ENCODE measurements around the gene PLPPR5.
A peak's percentile ranks its signal among the peaks of the same experiment; 100 is the strongest.

The PLPPR5 gene

DNA sequence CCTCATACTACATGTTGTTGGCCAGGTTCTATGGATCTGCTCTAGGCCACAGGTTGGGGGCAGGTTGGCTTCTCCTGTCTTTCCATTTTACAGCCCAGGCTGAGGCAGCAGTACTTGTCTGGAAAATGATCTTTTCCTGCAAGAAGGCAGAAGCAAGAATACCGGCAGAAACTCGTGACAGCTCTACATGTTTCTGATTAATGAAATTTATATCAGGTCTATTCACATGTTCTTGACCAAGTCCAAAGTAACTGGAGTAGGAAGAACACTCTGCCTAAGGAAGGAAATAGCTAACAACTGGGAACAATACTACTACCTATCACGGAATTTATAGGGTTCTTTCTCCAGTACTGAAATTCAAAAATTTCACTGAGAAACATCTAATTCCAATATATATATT lies 98.3 kb downstream of the PLPPR5 start:
- Mint-ChIP-seq H3K27me3 (ENCODE audit: low read depth) (peaks cover 3% of the 10 kb centered on the region), H3K9me3 (no peaks in the 10 kb centered on the region), H3K36me3 (ENCODE audit: low read depth) (no peaks in the 10 kb centered on the region), H3K4me3 (no peak overlapping the region), H3K27ac (no peak overlapping the region), H3K4me1 (peaks cover 9% of the 10 kb centered on the region)
- TF ChIP-seq, protein P1, sequence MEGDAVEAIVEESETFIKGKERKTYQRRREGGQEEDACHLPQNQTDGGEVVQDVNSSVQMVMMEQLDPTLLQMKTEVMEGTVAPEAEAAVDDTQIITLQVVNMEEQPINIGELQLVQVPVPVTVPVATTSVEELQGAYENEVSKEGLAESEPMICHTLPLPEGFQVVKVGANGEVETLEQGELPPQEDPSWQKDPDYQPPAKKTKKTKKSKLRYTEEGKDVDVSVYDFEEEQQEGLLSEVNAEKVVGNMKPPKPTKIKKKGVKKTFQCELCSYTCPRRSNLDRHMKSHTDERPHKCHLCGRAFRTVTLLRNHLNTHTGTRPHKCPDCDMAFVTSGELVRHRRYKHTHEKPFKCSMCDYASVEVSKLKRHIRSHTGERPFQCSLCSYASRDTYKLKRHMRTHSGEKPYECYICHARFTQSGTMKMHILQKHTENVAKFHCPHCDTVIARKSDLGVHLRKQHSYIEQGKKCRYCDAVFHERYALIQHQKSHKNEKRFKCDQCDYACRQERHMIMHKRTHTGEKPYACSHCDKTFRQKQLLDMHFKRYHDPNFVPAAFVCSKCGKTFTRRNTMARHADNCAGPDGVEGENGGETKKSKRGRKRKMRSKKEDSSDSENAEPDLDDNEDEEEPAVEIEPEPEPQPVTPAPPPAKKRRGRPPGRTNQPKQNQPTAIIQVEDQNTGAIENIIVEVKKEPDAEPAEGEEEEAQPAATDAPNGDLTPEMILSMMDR (IDR thresholded peaks at IDR 0.05; ENCODE audit: unreplicated experiment in 3 of 3): no peak

DNA sequence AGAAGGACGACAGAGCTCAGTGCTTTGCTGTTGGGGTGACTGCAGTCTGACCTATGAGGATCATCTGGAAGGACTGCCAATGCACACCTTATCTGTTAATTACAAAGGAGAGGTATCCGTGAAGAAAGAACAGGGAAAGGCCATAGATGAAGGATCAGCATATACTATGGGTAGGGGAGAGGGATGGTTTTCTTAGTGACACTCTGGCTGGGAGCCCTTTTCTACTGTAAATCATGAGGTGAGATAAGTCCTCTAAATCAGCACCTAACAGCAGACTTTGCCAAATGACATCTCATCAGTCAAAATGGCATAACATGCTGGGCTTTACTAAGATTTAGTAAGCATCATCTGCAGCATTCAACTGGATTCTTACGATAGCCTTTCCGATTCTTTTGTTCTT lies 100.0 kb downstream of the PLPPR5 start:
- no peak overlapping the region for H3K27ac Mint-ChIP-seq

DNA sequence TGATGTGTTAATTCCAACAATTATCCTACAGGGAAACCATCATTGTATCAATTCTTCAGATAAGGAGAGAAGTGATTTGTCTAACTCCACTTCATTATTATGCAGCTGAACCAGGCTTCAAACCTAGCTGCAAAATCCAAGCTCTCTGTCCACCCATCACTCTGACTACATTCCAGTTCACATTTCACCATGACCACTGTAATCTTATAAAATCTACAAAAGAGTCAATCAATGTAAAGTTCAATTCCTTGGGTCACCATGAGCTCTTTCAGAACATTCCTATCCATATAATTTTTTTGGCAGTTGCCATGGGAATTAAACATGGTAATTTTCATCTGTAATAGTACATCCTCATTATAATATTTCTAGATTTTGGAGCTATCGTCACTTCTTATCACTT lies 100.9 kb downstream of the PLPPR5 start:
- Mint-ChIP-seq H3K4me3 (no peak overlapping the region), H3K36me3 (ENCODE audit: low read depth) (no peaks in the 10 kb centered on the region), H3K27me3 (ENCODE audit: low read depth) (no peaks in the 10 kb centered on the region), H3K27ac (peak overlapping the region; percentile 36 to 71 (median 38)), H3K4me1 (peaks cover 9% of the 10 kb centered on the region), H3K9me3 (no peaks in the 10 kb centered on the region)
- TF ChIP-seq, protein P1 (IDR thresholded peaks at IDR 0.05; ENCODE audit: unreplicated experiment in 3 of 3): no peak

More for the DNA sequence above, 100.0 kb downstream of the PLPPR5 start:
- H3K27me3 Mint-ChIP-seq (ENCODE audit: low read depth): no peaks in the 10 kb centered on the region
- H3K4me1 Mint-ChIP-seq: peaks cover 9% of the 10 kb centered on the region
- no peak overlapping the region for H3K4me3 Mint-ChIP-seq
- no peaks in the 10 kb centered on the region for H3K9me3 Mint-ChIP-seq
- TF ChIP-seq, protein P1 (IDR thresholded peaks at IDR 0.05; ENCODE audit: unreplicated experiment in 3 of 3): no peak
- H3K36me3 Mint-ChIP-seq (ENCODE audit: low read depth): no peaks in the 10 kb centered on the region

DNA sequence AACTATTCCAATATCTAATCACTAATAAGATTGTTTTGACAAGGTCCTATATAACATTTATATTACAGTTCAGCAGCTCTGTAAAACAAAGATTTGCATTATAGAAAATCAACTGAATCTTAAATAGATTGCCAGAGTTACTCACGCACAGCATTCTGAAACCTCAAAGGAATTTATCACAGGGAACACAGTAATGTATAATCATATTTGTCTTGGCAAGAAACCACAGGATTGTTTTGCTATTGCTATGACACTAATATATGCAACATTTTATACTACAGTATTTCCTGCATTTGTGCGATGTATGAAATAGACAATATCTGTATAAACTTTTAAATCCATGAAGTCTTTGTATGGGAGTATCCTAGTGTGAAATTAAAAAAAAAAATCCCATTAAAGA lies 101.4 kb downstream of the PLPPR5 start:
- Mint-ChIP-seq H3K27me3 (ENCODE audit: low read depth) (no peaks in the 10 kb centered on the region), H3K4me1 (peaks cover 9% of the 10 kb centered on the region), H3K9me3 (no peaks in the 10 kb centered on the region), H3K36me3 (ENCODE audit: low read depth) (no peaks in the 10 kb centered on the region), H3K4me3 (no peak overlapping the region), H3K27ac (peak overlapping the region; percentile 36 to 71 (median 38))
- TF ChIP-seq, protein P1 (IDR thresholded peaks at IDR 0.05; ENCODE audit: unreplicated experiment in 3 of 3): no peak

DNA sequence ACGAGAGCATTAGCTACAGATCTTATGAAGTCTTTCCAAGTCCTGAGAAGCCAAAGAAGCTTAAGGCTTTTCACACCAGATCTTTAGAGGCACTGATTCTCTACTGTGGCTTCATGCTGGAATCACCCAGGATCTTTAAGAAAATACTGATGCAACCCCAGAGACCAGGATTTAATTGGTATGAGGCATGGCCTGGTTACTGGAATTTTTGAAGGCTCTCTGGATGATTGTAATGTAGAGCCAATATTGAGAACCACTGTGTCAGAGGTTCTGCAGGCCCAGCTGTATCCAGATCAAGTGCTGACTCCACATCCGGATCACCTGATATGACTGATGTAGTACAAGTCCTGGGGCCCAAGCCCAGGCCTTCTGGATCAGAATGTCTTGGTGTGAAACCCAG lies 105.7 kb downstream of the PLPPR5 start:
- Mint-ChIP-seq H3K36me3 (ENCODE audit: low read depth) (no peaks in the 10 kb centered on the region), H3K4me1 (peaks cover 8% of the 10 kb centered on the region), H3K27ac (no peak overlapping the region)

DNA sequence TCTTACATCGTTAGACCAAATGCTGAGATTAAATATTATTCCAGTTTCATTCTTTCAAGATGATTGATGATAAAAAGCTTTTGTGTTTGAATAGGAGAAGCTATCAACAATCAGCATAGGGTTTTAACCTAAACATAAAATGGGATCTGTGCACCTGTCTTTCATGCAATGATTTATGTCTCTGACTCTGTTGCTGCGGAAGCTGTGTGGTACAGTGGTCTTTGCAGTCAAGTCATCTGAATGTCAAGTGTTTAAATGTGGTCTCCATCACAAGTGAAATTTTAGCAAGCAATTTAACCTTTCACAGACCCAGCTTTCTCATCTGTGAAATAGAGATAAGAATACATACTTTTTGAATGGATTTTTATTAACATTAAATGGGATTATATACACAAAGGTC lies 107.2 kb downstream of the PLPPR5 start:
- Mint-ChIP-seq H3K9me3 (peaks cover 3% of the 10 kb centered on the region), H3K36me3 (ENCODE audit: low read depth) (no peaks in the 10 kb centered on the region), H3K4me1 (no peaks in the 10 kb centered on the region), H3K4me3 (no peak overlapping the region), H3K27me3 (ENCODE audit: low read depth) (peaks cover 3% of the 10 kb centered on the region), H3K27ac (no peak overlapping the region)
- TF ChIP-seq, protein P1 (IDR thresholded peaks at IDR 0.05; ENCODE audit: unreplicated experiment in 3 of 3): no peak

More for the DNA sequence above, 105.7 kb downstream of the PLPPR5 start:
- TF ChIP-seq, protein P1 (IDR thresholded peaks at IDR 0.05; ENCODE audit: unreplicated experiment in 3 of 3): no peak
- peaks cover 3% of the 10 kb centered on the region for H3K9me3 Mint-ChIP-seq
- no peak overlapping the region for H3K4me3 Mint-ChIP-seq
- peaks cover 3% of the 10 kb centered on the region for H3K27me3 Mint-ChIP-seq (ENCODE audit: low read depth)

Measured in nephron (organoid).